Thoracic aorta (tissue), 2 donors: ENCODE results near the gene INTS11. TPM values are rescaled to one million over a fixed set of nuclear protein-coding genes. Genes with fewer than 3 reads are reported as not detected.

ENCODE experiments used
- ATAC-seq: fragments of 150-250 bp; one replicate; pipeline ENCODE4 v1.8.0; 2017; ENCODE audit warnings: low read depth; ENCODE audit not compliant: insufficient number of reproducible peaks, low FRiP score
- DNase-seq: peaks from one replicate; pipeline ENCODE4 v3.0.0-alpha.2; 2020; ENCODE audit warnings: low spot score
- H3K27ac ChIP-seq, 2 donors: fragments of 200-600 bp; sonication (generic); 1 replicate in 1 of 2; 2 replicates in 1 of 2; pipeline ENCODE4 v1.5.1; 2016; ENCODE audit warnings: mild to moderate bottlenecking in 2 of 2, moderate library complexity in 2 of 2
- H3K27me3 ChIP-seq: fragments of 200-600 bp; sonication (generic); replicated peaks from 2 replicates; pipeline ENCODE4 v1.6.0; 2016; ENCODE audit warnings: mild to moderate bottlenecking; ENCODE audit not compliant: insufficient read depth
- H3K36me3 ChIP-seq: fragments of 200-600 bp; sonication (generic); one replicate; pipeline ENCODE4 v1.5.1; 2016
- H3K4me1 ChIP-seq, 2 donors: fragments of 200-600 bp; sonication (generic); 1 replicate in 1 of 2; 2 replicates in 1 of 2; pipeline versions ENCODE4 v1.5.1 to v1.6.0; 2016; ENCODE audit warnings: low read depth in 2 of 2, mild to moderate bottlenecking in 1 of 2; ENCODE audit not compliant: control insufficient read depth in 1 of 2
- H3K4me3 ChIP-seq: fragments of 200-600 bp; sonication (generic); 2 replicates; pipeline ENCODE4 v1.5.1; 2016; ENCODE audit warnings: mild to moderate bottlenecking
- H3K9me3 ChIP-seq: fragments of 200-600 bp; sonication (generic); 2 replicates; pipeline ENCODE4 v1.5.1; 2016
- total RNA-seq, 2 donors: library from RNA; depleted of rRNA; stranded (reverse); fragments of >200 nt; gene quantifications; one replicate each; pipeline versions ENCODE4 v1.1.0 to v1.2.3, GENCODE V29; 2016
- TF ChIP-seq, protein P1 (sequence below): fragments of 200-600 bp; sonication (generic); IDR thresholded peaks from one replicate; pipeline ENCODE4 v1.5.1; 2019; ENCODE audit warnings: antibody characterized with exemption

The INTS11 gene
- total RNA-seq, 2 donors from 2014 or later: 192 to 195 TPM

DNA sequence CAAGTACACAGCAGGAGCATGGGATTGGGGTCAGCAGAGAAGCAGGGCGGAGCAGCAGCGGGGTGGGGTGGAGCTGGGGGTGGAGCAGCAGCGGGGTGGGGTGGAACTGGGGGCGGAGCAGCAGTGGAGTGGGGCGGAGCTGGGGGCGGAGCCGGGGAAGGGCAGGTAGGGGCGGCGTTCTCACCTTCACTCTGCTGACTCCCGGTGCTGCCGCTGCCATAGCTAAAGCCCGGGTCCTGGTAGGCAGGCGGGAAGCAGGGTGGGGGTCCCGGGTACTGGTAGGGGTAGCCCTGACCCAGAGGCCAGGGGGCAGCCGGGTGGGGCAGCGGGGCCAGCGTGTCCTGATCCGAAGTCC, 13.3 kb upstream of the INTS11 start:
- ATAC-seq: no peak
- no peak overlapping the region for H3K27ac ChIP-seq

GRCh38 chr1:1336931-1337792, 12.7 kb upstream of the INTS11 start:
- Histone ChIP-seq H3K27me3 (no peaks in the 10 kb centered on the region), H3K4me1 (no peaks in the 10 kb centered on the region), H3K4me3 (no peak overlapping the region), H3K36me3 (peaks cover 10% of the 10 kb centered on the region), H3K9me3 (no peaks in the 10 kb centered on the region), H3K27ac (no peak overlapping the region)
- ATAC-seq (no peak), DNase-seq (no peak)
- TF ChIP-seq, protein P1, sequence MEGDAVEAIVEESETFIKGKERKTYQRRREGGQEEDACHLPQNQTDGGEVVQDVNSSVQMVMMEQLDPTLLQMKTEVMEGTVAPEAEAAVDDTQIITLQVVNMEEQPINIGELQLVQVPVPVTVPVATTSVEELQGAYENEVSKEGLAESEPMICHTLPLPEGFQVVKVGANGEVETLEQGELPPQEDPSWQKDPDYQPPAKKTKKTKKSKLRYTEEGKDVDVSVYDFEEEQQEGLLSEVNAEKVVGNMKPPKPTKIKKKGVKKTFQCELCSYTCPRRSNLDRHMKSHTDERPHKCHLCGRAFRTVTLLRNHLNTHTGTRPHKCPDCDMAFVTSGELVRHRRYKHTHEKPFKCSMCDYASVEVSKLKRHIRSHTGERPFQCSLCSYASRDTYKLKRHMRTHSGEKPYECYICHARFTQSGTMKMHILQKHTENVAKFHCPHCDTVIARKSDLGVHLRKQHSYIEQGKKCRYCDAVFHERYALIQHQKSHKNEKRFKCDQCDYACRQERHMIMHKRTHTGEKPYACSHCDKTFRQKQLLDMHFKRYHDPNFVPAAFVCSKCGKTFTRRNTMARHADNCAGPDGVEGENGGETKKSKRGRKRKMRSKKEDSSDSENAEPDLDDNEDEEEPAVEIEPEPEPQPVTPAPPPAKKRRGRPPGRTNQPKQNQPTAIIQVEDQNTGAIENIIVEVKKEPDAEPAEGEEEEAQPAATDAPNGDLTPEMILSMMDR: no peak

More for the DNA sequence above, 13.3 kb upstream of the INTS11 start:
- Histone ChIP-seq H3K9me3 (no peaks in the 10 kb centered on the region), H3K4me3 (no peak overlapping the region), H3K27me3 (no peaks in the 10 kb centered on the region), H3K4me1 (no peaks in the 10 kb centered on the region), H3K36me3 (peaks cover 10% of the 10 kb centered on the region)
- TF ChIP-seq, protein P1: no peak
- no peak for DNase-seq

DNA sequence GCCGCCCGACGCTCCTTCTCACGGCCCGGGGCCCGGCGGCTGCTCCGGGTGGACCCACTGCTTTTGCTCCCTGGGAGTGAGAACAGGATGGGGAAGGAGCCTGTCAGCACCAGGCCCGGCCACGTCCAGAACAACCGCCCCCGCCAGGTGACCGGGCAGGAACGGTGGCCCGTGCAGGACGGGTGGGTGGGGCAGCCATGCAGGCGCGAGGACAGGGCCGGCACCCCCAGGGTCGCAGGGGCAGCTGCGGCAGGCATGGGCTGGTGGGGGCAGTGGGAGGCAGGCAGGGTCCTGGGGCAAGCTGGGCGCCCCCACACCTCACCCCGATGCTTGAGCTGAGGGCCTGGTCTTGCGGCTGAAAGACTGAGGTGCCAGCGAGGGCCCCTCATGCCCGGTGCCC, 12.0 kb upstream of the INTS11 start:
- Histone ChIP-seq H3K4me1 (no peaks in the 10 kb centered on the region), H3K36me3 (peaks cover 10% of the 10 kb centered on the region), H3K27ac (no peak overlapping the region), H3K27me3 (no peaks in the 10 kb centered on the region), H3K4me3 (no peak overlapping the region), H3K9me3 (no peaks in the 10 kb centered on the region)
- no peak for ATAC-seq
- TF ChIP-seq, protein P1: no peak
- no peak for DNase-seq

GRCh38 chr1:1335792-1336248, 11.4 kb upstream of the INTS11 start:
- no peak overlapping the region for H3K4me3 ChIP-seq
- DNase-seq: no peak

GRCh38 chr1:1335283-1335682, 10.8 kb upstream of the INTS11 start:
- no peak overlapping the region for H3K27ac ChIP-seq
- no peak for ATAC-seq
- DNase-seq: no peak
- no peak overlapping the region for H3K4me3 ChIP-seq
- H3K36me3 ChIP-seq: peaks cover 10% of the 10 kb centered on the region
- H3K4me1 ChIP-seq: no peaks in the 10 kb centered on the region
- no peaks in the 10 kb centered on the region for H3K9me3 ChIP-seq
- H3K27me3 ChIP-seq: no peaks in the 10 kb centered on the region
- TF ChIP-seq, protein P1: no peak

More at GRCh38 chr1:1335792-1336248, 11.4 kb upstream of the INTS11 start:
- ATAC-seq: no peak
- Histone ChIP-seq H3K27ac (no peak overlapping the region), H3K36me3 (peaks cover 10% of the 10 kb centered on the region), H3K9me3 (no peaks in the 10 kb centered on the region), H3K27me3 (no peaks in the 10 kb centered on the region), H3K4me1 (no peaks in the 10 kb centered on the region)
- TF ChIP-seq, protein P1: no peak
